Neural progenitor cell (in vitro differentiated cells): ENCODE results near the gene SSBP4.

ENCODE experiments used
- CTCF ChIP-seq: fragments of 200-600 bp; sonication (generic); IDR thresholded peaks from 2 replicates; pipeline ENCODE4 v1.5.1; 2017; ENCODE audit warnings: antibody characterized with exemption, mild to moderate bottlenecking
- EZH2 ChIP-seq: fragments of 200-600 bp; sonication (generic); IDR thresholded peaks from 2 replicates; pipeline ENCODE4 v1.6.1; 2017; ENCODE audit warnings: antibody characterized with exemption, mild to moderate bottlenecking, moderate library complexity

- TF ChIP-seq CTCF (no peak), EZH2 (no peak)
Observed at GRCh38 chr19:18478545-18479311, 59.5 kb downstream of the SSBP4 start.
